Medulla oblongata (tissue), 1 donor: ENCODE results near the gene SPNS3.

Experiments used
- DNase-seq: peaks from one replicate; pipeline ENCODE4 v3.0.0-alpha.2; 2015; ENCODE audit errors: extremely low spot score

The SPNS3 gene

DNA sequence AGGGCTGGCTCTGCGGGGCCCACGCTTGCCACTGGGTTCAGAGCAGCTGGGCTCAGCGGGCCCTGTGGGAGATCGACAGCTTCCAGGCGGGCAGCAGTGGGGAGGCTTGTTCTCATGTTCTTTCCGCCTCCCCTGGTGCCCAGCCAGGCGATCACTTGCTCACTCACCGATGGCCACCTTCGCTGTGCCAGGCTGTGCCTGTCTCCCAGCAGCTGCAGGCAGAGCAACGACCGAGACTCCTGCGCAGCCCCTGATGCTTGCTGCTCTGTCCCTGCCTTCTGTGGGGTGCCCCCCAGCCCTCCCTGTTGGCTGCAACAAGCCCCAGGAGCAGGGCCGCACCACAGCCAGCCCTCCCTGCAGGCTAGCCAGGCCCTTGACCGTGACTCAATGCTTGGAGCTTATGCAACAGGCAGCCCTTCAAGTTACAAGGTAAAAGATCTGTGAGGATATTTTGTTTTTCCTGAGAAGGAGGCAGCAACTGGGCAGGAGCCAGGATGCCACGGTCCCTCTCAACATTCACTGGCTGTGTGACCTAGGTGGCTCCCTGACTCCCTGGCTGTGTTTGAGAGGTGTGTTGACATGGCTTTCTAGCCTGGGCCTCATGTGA, 55.4 kb downstream of the SPNS3 start:
- no peak for DNase-seq

DNA sequence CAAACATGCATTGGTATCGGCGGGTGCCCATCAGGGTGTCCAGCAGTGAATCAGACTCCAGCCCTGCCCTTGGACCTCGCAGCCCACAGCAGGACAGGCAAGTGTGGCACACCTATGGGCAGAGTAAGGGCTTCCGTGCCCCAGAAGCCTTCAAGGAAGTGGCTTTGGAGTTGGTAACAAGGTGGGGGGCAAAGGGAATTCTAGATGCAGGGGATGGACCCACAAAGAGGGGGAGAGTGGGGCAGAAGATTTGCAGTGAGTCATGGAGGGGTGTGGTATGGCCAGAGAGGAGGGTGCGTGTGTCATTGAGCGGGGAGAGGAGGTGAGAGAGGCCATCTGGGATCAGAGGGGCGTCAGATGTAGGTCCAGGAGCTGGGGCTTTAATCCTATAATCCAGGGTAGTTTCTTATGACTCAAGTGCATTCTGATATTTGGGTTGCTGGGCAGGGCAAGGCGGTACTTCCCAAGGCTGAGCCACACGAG, 56.4 kb downstream of the SPNS3 start:
- no peak for DNase-seq

DNA sequence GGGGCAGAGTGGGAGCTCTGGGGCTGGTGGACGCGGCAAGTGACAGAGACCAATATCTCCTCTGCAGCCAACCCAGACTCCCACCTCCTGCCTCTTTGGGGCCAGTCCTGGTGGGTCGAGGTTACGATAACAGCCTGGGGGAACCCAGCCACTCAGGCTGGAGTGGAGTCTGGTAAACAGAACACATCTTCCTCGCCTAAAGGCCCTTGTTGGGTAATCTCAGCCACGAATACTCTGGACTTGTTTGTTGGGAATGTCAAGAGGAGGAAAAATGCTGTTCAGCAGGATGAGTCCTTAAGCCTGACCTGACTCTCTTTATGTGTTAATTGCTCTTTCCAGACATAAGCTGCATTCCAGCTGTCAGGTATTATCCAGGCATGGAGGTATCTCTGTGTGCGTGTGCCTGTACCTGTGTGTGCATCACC, 56.9 kb downstream of the SPNS3 start:
- no peak for DNase-seq

DNA sequence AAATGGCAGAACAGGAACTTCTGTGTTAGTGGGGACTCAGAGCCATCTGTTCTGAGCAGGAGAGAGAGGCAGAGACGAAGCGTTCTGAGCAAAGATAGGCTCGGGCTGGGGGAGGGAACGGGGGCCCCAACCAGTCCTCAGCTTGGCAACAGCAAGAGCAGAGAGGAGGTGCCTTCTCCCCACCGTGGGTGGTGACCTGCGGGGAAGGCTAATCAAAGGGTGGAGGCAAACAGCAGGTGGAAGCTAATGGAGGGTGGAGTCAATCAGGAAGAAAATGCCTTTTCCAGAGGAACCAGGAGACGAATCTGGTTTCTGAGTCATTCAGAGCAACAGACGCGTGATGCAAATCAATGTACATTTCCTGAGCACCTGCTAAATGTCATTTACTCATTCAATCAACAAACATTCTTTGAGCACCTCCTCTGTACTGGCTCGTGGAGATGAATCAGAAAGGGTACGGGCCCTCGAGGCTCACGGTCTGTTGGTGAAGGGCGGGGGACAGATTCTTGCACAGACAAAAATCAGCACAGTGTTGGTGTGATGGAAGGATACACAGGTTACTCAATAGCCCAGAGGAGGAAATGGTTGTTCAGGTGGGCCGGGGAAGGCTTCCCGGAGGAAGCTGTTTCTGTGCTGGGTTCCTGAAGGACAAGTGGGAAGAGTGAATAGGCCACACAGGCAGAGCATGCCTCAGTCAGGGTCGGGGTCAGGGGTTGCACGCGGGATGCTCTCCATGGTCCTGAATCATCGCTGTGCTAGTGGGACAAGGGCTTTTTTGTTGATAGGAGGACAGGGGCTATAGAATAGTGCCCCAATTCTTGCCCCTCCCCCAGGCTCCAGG, 59.2 kb downstream of the SPNS3 start:
- peak; percentile 35 for DNase-seq

DNA sequence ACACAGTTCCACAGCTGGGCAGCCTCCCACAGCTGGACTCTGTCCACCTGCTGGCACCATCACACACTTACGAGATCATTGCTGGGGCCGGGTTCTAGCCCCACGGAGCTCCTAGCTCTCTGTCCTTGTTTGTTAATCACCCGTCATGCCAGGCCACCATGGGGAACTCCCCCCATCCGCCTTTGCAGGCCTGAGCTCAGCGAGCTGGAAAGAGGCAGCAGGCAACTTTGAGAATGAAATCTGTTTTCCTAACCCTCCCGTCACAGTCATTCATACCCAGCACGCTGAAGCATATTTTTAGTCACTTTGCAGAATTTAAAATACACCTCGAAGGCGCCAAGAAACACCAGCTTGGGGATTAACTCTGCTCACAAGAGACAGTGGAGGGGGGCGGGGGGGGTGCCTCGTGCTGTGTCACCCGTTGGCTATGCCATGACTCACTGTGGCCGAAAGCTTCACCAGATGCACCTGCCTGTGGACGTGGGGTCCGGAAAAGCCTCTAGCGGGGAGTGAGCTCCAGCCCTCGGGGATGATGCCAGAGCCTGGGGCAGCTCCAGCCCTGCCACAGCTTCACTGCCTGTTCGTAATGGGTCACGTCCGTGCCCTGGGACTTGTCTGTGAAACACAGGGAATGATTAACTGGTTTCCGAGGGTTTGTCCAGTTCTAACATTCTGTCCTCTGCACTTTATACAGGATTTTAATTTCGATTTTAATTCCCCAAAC, 63.5 kb downstream of the SPNS3 start:
- DNase-seq: no peak

DNA sequence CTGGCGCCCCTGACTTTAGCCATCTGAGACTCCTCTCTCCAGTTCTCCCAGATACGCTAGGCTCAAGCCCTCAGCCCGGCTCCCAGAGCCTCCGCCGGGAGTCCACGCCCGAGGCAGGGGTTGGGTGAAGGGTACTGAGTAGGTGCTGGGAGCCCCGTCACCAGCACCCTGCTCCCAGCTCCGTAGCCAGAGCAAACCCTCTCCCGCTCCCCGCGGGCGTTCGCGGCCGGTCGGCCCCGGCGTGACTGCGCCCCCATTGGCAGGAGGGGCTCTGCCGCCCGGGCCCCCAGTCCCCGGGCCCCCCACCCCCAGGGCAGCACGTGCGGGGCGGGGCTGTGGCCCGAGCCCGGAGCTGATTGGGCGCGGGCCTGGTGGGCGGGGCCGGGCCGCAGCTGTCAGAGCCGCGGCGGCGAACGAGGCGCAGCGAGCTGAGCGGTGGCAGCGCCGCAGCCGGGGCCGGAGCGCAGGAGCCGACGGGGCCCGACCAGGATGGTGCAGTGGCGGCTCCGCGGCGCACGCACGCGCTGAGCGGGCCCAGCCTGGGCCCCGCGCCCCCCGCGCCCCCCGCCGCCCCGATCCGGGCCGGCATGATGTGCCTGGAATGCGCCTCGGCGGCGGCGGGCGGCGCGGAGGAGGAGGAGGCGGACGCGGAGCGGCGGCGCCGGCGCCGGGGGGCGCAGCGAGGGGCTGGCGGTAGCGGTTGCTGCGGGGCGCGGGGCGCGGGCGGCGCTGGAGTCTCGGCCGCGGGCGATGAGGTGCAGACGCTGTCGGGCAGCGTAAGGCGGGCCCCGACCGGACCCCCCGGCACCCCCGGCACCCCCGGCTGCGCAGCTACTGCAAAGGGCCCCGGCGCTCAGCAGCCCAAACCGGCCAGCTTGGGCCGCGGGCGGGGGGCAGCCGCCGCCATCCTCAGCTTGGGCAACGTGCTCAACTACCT, 65.0 kb downstream of the SPNS3 start, which contains the start of gene SPNS2:
Gene SPNS2, plus strand, starts transcription at position 421 of the 937 bp plus-strand sequence. Its CDS starts 167 bp downstream, at position 588.
- DNase-seq: peak; percentile 81

DNA sequence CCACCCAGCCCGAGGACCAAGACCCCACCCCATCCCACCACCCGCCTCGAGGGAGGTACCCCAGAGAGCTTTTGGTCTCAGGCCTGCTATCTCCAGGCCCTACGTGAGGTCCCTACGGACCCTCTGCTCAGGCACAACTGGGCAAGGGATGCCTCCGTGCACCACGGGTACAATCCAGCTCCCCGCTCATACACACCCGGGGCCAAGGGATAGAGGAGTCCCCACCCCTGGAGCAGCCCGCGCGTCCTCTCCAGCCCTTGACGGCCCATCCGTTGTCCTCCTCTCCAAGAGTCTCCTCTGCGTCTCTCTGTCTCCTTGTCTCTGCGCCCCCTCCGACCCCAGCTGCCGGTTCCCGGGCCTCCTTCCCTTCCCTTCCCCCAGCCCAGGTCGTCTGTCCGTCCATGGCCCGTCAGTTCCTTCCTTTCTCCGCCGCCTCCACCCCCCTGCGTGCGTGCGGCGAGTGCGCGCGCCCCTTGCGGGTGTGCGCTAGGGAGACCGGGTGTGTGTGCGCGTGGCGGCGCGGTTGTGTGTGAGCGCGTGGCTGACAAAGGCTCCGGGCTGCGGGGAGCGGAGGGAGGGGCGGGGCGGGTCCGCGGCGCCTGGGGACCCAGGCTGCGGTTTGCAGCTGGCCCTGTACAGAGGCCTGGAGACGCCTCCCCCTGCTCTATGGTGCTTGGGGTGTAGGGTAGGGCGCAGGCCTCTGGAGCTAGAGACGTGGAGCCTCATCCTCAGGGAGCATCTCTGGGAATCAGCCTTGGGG, 65.9 kb downstream of the SPNS3 start:
- DNase-seq: peak; percentile 66

DNA sequence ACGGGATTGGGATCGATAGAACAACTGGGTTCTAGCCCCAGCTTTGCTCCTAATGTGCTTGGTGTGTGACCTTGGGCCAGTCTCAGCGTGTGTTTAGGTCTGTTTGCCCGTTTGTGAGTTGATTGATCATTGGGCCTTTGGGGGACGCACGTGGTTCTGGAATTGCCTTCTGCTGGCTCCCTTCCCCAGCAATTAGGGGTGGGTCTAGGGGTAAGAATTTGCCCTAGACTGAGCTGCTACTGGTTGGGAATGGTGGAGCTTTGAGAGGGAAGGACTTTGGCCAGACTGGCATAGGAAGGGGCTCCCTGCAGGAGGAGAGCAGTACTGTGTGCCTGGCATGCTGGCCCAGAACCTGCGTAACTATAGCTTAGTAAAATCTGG, 66.4 kb downstream of the SPNS3 start:
- no peak for DNase-seq

DNA sequence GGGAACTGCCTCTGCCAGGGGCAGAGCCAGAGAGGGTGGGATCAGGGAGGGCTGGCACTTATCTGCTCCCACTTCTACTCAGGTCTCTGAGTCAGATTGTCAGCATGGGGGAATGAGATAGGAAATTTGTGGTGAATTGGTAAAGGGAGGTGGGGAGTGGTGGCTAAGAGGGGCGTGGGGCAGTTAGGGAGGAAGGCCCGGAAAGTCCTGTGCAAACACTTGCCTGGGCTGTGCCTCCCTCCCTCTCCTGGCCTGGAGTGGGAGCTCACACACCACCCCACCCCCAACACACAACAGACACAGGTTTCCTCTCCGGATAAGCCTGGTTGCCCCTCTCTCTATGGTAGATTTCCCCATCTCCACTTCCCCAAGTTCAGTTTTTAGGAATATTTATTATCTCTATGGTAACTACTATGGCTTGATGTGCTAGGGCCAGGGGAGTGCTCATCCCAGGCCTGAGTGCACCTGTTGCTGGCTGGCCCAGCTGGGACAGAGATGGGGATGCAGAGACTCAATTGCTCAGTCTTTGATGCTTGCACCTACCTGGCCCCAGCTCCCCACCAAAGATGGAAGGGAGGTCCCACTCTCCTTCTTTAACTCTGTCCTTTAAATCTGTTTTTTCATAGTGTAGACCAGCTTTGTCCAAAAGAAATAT, 67.7 kb downstream of the SPNS3 start:
- no peak for DNase-seq

DNA sequence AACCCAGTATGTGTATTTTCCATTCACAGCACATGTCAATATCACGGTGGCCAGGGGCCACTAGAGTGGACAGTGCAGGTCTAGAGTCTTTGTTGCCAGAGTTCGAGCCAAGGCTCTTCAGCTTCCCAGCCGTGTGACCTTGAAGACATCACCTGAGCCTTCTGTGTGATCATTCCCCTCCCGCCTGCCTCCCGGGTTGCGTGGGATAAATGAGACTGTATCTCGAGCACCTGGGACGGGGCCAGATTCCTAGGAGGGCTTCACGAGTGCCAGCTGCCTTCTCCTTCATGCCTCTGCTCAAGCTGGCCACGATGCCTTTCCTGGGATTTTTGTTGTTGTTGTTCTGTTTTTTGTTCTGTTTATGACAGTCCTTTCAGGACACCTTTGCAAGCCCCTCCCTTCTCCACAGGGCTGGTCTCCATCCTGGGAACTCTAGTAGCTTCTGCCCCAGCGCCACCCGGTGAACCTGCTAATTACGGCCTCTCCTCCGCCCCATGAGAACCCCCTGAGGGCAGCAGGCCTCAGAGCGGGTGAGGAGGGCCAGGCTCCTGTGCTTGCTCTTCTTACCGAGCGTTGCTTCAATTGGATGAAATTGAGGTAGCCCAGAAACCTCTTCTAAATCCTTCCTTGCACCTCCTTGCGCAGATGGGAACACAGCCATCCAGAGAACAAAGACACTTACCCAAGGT, 68.9 kb downstream of the SPNS3 start:
- DNase-seq: no peak

DNA sequence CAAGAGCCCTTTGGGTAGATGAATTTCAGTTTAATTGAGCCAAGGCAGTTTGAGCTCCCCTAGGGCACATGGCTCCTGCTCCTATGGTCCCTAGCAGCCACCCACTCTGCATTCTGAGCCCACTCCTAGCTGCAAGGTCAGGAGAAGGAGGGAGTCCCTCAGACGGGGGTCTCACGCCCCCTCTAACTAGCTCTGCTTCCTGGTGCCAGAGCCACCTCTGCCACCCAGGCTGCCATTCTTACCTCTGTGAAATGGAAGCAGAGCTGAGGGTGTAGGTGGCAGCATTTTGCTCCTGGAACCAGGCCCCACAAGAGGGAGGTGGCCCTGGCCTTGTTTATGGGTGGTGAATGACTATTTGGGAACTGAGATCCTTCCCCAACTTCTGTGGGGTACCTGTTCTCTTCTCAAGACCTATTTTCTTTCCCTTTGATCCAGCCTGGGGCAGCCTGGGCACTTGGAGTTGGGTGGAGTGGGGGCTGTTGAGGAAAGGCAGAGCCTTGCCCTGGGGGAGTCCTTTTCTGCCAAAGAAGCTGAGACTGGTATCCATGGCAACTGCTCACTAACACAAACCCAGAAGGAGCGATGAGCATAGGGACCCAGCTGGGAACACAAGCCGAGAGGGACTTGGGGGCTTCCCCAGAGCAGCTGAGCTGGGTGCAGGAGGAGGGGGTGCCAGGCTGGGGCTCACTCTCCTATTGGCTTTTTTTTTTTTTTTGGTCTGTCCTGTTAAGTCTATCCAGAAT, 69.7 kb downstream of the SPNS3 start:
- no peak for DNase-seq

DNA sequence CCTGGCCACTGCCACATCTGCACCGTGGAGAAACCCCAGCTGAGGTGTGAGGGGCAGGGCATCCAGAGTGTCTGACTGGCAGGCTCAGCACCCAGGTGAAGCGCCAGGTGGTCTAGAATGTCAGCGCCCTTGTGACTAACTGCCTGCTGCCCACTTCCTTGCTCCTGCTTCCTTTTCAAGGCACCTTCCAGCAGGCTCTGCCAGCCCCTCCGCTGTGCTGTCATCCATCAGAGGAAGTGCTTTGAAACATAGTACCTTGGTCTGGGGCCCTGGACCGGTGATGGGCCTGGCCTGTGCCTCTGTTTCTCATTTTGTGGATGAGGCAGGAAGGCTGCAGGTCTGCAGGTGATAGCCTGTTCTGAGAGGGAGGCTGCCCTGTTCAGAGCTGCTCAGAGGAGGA, 70.4 kb downstream of the SPNS3 start:
- DNase-seq: no peak

DNA sequence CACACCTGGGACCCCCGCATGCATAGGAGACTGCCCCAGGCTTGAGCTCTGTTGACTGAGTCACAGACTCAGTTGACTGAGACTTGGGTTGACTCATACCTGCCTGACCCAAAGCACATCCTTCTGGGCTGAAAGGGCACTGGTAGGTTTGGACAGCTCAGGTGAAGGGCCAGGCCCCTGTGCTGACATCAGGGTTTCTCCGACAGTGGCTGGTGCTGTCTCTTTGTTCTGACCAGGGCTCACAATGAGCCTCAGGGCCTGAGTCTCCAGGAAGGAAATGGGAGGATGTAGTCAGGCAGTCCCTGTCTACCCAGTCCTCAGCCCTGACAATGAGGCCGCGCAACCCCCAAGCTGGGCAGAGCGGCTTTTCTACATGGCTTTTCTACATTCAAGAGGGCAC, 71.4 kb downstream of the SPNS3 start:
- DNase-seq: no peak

DNA sequence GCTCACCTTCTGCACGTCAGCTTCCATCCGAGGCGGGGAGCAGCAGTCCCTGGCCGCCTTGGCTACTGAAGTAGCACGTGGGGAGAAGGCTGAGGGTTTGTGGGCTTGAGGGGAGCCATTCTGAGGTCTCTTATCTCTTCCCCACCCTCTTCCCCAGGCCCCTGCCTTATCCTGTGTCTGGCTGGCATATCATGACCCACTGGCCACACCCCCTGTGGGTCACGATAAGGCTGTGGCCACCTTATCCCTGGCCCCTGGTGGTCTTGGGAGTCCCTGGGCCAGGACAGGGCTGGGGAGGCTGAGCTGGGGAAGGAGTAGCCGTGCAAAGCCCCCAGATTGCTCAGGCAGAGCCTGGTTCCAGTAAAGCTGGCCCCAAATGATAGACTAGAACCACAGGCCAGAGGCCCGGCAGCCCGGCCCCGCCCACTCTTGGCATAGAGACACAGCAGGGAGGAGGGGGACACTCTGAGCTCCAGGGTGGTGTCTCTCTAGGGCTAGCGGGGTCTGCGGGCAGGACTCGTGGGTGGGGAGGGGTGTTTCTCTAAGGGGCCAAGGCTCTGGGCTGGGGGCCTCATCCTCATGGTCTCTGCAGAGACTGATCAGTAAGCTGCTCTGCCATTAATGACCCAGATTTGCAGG, 72.6 kb downstream of the SPNS3 start:
- no peak for DNase-seq

DNA sequence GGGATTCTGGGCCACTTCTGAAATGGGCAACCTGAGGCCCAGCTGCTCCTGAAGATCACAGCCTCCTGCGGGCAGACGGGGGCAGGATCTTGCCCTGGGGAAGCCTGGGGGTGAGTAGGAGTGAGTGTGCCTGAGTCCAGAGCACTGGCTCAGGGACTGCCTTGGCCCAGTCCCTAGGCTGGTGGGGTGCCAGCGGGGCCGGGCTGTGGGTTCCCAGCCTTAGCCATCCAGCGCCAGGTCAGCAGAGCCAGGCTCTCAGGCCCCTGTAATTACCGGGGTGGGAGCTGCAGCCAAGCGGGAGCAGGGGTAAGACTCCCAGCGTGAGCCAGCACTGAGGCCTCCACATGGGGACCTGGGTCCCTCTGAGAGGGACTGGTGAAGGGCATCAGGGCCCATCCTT, 73.2 kb downstream of the SPNS3 start:
- peak; percentile 36 for DNase-seq

DNA sequence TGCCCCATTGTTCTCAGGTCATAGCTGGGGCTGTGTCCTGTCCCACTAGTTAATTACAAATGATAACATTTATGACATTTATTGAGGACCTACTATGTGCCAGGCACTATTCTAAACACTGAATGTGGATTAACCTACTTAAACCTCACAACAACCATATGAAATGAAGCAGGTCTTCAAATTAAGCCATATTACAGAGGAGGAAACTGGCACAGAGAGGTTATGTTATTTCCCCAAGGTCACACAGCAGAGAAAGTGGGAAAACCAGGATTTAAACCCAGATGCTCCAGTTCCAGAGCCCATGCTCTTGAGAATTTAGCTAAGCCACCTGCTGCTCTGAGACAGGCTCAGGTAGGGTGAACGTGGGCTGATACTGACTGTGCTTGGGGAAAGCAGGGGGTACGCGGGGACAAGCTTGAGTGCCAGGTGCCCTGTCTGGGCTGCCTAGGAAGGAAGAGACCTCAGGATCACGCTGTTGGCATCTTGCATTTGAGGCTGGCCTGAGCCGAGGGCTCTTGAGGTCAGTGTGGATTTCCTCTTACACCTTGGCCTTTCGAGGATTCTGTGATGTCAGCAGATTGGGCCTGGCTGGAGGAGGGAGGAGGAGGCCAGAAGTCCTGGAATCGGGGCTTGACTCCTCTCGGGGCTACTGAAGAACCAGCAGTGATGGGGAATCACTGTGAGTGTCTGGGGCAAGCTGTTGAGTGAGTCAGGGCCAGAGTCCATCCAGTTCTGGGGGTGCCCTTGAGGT, 73.8 kb downstream of the SPNS3 start:
- DNase-seq: no peak

DNA sequence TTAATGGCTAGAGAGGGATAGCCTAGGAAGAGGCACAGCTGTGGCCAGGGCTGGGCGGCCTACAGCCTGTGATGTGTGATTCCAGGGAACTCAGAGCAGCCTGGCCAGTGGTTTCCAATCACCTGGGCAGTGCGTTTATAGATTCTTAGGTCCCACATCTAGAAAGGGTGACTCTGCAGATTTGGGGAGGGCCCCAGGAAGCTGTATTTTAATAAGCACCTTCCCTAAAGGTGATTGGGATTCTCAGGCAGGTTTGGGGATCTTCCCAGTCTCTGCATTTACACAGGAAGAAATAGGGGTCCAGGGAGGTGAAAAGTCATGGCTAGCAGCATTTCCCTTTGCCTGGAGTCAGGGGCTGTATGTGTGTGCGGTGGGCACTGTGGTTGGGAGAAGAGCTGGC, 74.5 kb downstream of the SPNS3 start:
- no peak for DNase-seq

DNA sequence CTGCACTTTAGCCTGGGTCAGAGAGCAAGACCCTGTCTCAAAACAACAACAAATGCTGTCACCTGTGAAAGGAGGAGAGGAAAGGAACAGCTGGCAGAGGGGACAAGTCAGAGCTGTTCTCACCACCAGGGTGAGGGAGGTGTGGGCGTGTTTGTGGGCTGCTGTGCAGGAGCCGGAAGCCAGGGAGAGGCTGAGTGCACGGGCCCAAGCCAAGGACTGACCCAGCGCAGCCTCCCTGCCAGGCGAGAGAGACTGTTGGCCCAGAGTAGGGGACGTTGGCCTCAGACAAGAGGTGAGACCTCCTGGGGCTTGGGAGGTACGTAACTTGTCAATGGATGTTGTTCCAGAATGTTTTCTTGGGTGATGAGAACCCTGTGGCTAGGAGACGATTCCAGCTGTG, 75.7 kb downstream of the SPNS3 start:
- no peak for DNase-seq
